A549 (cell line): ENCODE data around the gene TMEM235.
A peak's percentile ranks its signal among the peaks of the same experiment; 100 is the strongest.

Experiments
- EHF ChIP-seq: fragments of 250-450 bp; sonication (Bioruptor Pico); IDR thresholded peaks from 2 replicates; pipeline ENCODE4 v1.5.0; 2020; ENCODE audit warnings: mild to moderate bottlenecking
- MYC ChIP-seq: IDR thresholded peaks from 2 replicates; pipeline ENCODE4 v1.6.1; 2012; ENCODE audit warnings: mild to moderate bottlenecking, inconsistent platforms, low read length, improper control_type of control experiment, borderline replicate concordance
- POLR2A ChIP-seq: IDR thresholded peaks from 2 replicates; pipeline ENCODE4 v1.6.1; 2012; ENCODE audit warnings: mild to moderate bottlenecking, low read length
- TF ChIP-seq, protein P1 (sequence below): fragments of >200 bp; sonication (Bioruptor Twin); formaldehyde crosslinking; IDR thresholded peaks from 3 replicates; pipeline ENCODE4 v1.5.1; 2016
- TF ChIP-seq, protein P2 (sequence below): fragments of 150-350 bp; IDR thresholded peaks from 2 replicates; pipeline ENCODE4 v1.6.1; 2014; ENCODE audit warnings: low read depth, mild to moderate bottlenecking, low read length

DNA sequence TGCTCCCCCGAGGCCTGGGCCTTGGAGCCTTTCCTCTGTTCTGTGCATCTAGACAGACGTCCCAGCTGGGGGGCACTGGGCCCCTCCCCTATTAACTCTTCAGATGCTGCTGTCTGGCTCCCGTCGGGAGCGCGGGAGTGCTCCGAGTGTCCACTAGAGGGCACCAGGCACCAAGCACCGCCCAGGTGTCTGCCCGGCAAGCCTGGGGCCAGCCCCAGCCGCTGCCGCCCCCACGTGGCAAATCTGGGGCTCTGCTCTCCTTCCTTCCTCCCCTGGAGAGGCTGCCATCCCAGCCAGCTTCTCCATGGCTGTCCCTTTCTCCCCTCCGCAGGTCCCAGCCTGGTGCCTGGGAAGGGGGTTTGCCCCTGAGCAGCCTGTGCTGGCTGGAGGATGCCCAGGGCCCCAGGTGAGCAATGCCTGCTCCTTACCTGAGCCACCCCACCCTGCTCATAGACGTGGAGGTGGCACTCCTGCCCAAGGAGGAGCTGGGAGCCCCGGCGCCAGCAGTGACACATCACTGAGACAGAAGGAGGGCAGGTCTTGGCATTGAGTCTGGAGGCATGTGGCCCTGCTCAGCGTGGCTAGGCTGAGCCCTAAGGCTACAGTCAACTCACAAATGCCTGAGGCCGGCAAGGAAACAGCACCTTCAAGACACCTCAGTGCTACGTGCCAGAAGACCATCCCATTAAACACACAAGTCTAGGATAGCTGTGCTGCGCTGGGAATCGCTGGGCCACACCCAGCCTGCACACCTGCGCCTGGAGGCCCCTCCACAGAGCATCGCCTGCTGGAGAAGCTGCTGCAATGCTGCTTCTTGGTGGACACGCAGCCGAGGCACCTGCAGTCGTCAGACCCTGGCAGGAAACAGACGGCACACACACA is 19.7 kb downstream of the TMEM235 start:
- TF ChIP-seq MYC, result peak; percentile 74
- TF ChIP-seq EHF (CRISPR knock-in tag), result no peak
- TF ChIP-seq, protein P1, sequence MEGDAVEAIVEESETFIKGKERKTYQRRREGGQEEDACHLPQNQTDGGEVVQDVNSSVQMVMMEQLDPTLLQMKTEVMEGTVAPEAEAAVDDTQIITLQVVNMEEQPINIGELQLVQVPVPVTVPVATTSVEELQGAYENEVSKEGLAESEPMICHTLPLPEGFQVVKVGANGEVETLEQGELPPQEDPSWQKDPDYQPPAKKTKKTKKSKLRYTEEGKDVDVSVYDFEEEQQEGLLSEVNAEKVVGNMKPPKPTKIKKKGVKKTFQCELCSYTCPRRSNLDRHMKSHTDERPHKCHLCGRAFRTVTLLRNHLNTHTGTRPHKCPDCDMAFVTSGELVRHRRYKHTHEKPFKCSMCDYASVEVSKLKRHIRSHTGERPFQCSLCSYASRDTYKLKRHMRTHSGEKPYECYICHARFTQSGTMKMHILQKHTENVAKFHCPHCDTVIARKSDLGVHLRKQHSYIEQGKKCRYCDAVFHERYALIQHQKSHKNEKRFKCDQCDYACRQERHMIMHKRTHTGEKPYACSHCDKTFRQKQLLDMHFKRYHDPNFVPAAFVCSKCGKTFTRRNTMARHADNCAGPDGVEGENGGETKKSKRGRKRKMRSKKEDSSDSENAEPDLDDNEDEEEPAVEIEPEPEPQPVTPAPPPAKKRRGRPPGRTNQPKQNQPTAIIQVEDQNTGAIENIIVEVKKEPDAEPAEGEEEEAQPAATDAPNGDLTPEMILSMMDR, result peak; percentile 100
- TF ChIP-seq, protein P2, sequence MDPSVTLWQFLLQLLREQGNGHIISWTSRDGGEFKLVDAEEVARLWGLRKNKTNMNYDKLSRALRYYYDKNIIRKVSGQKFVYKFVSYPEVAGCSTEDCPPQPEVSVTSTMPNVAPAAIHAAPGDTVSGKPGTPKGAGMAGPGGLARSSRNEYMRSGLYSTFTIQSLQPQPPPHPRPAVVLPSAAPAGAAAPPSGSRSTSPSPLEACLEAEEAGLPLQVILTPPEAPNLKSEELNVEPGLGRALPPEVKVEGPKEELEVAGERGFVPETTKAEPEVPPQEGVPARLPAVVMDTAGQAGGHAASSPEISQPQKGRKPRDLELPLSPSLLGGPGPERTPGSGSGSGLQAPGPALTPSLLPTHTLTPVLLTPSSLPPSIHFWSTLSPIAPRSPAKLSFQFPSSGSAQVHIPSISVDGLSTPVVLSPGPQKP, result no peak
- no peak for TF ChIP-seq POLR2A
